ENCODE measurements around the gene PPFIBP2. TPM values are rescaled to one million over a fixed set of nuclear protein-coding genes. Genes with fewer than 3 reads are reported as not detected.

The PPFIBP2 gene
- total RNA-seq, 1 experiment from 2014 or later: 21.5 TPM

DNA sequence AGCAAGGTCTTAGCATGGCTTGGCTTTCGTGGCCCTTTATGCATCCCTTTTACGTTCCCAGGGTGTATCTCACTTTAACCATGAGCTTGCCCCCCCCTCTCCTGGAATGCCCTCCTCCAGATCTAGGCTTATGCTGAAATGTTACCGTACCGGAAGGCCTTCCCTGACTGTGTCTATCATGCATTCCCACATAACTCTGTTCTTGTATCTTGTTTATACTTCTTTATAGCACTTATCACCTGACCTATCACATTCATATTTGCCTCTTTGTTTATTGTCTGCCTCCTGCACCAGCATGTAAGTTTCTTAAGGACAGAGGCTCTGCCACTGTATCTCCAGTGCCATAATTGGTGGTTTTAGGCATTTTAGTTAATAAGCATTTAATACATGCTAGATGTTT, 38.9 kb downstream of the PPFIBP2 start:
- intact Hi-C loops (cut with micrococcal nuclease; ENCODE audit: unreplicated experiment) (no loop called here), in situ Hi-C loops (cut with HindIII; ENCODE audit: low pct_unique_long_range_greater_than_20kb, low sequenced_read_pairs) (no loop called here)
- Histone ChIP-seq H3K4me3 (ENCODE audit: low read depth in 2 of 2, low read length in 2 of 2) (no peak overlapping the region), H3K4me1 (ENCODE audit: control insufficient read depth, insufficient read depth, low read length) (no peaks in the 10 kb centered on the region), H3K27me3 (ENCODE audit: control insufficient read depth, insufficient read depth, low read length) (no peaks in the 10 kb centered on the region), H3K9me3 (ENCODE audit: control insufficient read depth, insufficient read depth, low read depth, low read length) (no peaks in the 10 kb centered on the region), H3K36me3 (ENCODE audit: control insufficient read depth, insufficient read depth, low read length) (no peaks in the 10 kb centered on the region), H3K27ac (ENCODE audit: low read length) (no peak overlapping the region)
- DNase-seq (ENCODE audit: low read depth, low spot score): no peak
- POLR2A ChIA-PET: no interaction called here
- CTCF ChIA-PET: no interaction called here
- BruUV-seq (replicated peaks): no TSS peak
- TF ChIP-seq TCF7L2 (IDR thresholded peaks at IDR 0.05; ENCODE audit: low read depth, low read length) (no peak), POLR2AphosphoS5 (IDR thresholded peaks at IDR 0.05; ENCODE audit: low read depth, low read length) (no peak), SIN3A (IDR thresholded peaks at IDR 0.05; ENCODE audit: borderline replicate concordance, insufficient read depth, low read depth, low read length) (no peak), CTCF (IDR thresholded peaks at IDR 0.05) (no peak)
- TF ChIP-seq, protein P1, sequence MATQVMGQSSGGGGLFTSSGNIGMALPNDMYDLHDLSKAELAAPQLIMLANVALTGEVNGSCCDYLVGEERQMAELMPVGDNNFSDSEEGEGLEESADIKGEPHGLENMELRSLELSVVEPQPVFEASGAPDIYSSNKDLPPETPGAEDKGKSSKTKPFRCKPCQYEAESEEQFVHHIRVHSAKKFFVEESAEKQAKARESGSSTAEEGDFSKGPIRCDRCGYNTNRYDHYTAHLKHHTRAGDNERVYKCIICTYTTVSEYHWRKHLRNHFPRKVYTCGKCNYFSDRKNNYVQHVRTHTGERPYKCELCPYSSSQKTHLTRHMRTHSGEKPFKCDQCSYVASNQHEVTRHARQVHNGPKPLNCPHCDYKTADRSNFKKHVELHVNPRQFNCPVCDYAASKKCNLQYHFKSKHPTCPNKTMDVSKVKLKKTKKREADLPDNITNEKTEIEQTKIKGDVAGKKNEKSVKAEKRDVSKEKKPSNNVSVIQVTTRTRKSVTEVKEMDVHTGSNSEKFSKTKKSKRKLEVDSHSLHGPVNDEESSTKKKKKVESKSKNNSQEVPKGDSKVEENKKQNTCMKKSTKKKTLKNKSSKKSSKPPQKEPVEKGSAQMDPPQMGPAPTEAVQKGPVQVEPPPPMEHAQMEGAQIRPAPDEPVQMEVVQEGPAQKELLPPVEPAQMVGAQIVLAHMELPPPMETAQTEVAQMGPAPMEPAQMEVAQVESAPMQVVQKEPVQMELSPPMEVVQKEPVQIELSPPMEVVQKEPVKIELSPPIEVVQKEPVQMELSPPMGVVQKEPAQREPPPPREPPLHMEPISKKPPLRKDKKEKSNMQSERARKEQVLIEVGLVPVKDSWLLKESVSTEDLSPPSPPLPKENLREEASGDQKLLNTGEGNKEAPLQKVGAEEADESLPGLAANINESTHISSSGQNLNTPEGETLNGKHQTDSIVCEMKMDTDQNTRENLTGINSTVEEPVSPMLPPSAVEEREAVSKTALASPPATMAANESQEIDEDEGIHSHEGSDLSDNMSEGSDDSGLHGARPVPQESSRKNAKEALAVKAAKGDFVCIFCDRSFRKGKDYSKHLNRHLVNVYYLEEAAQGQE (IDR thresholded peaks at IDR 0.05; ENCODE audit: insufficient read depth in 1 of 2, low read depth in 2 of 2, low read length in 1 of 2): no peak
- no peak for ATAC-seq

GRCh38 chr11:7555052-7555699, 41.4 kb downstream of the PPFIBP2 start:
- ChIA-PET POLR2A (no interaction called here), CTCF (no interaction called here)
- Histone ChIP-seq H3K27me3 (ENCODE audit: control insufficient read depth, insufficient read depth, low read length) (no peaks in the 10 kb centered on the region), H3K27ac (ENCODE audit: low read length) (no peak overlapping the region), H3K4me3 (ENCODE audit: low read depth in 2 of 2, low read length in 2 of 2) (no peak overlapping the region), H3K4me1 (ENCODE audit: control insufficient read depth, insufficient read depth, low read length) (no peaks in the 10 kb centered on the region), H3K36me3 (ENCODE audit: control insufficient read depth, insufficient read depth, low read length) (no peaks in the 10 kb centered on the region), H3K9me3 (ENCODE audit: control insufficient read depth, insufficient read depth, low read depth, low read length) (no peaks in the 10 kb centered on the region)
- TF ChIP-seq SIN3A (IDR thresholded peaks at IDR 0.05; ENCODE audit: borderline replicate concordance, insufficient read depth, low read depth, low read length): no peak
- TF ChIP-seq, protein P1 (IDR thresholded peaks at IDR 0.05; ENCODE audit: insufficient read depth in 1 of 2, low read depth in 2 of 2, low read length in 1 of 2): no peak
- no peak for TF ChIP-seq POLR2AphosphoS5 (IDR thresholded peaks at IDR 0.05; ENCODE audit: low read depth, low read length)
- no peak for TF ChIP-seq CTCF (IDR thresholded peaks at IDR 0.05)
- TF ChIP-seq TCF7L2 (IDR thresholded peaks at IDR 0.05; ENCODE audit: low read depth, low read length): no peak
- in situ Hi-C loops (cut with HindIII; ENCODE audit: low pct_unique_long_range_greater_than_20kb, low sequenced_read_pairs): no loop called here
- intact Hi-C loops (cut with micrococcal nuclease; ENCODE audit: unreplicated experiment): no loop called here
- DNase-seq (ENCODE audit: low read depth, low spot score): no peak
- BruUV-seq (replicated peaks): no TSS peak
- no peak; the same call in 1 of the 2 replicates for ATAC-seq
